ENCODE measurements around the gene NOXO1.

NOXO1 gene

GRCh38 chr16:2009791-2010510 is 28.7 kb upstream of the NOXO1 start, which contains the start of gene ZNF598:
Gene ZNF598, minus strand, starts transcription at chr16:2009821.
- DNase-seq, result peak; percentile 18 to 82

- no peak for DNase-seq
These were observed 28.0 kb upstream of the NOXO1 start for GRCh38 chr16:2009164-2009711.

GRCh38 chr16:2008631-2009163 is 27.4 kb upstream of the NOXO1 start:
- DNase-seq, result no peak

GRCh38 chr16:2008009-2008526 is 26.8 kb upstream of the NOXO1 start:
- no peak for DNase-seq

- no peak for DNase-seq
These were observed 26.0 kb upstream of the NOXO1 start for GRCh38 chr16:2007081-2007836.

GRCh38 chr16:2006317-2006716 is 25.0 kb upstream of the NOXO1 start:
- no peak for DNase-seq

GRCh38 chr16:2005646-2006045 is 24.4 kb upstream of the NOXO1 start:
- no peak for DNase-seq

- DNase-seq, result no peak
These were observed 23.7 kb upstream of the NOXO1 start for GRCh38 chr16:2004795-2005517.

- DNase-seq, result peak; percentile 65 to 93
These were observed 22.8 kb upstream of the NOXO1 start for GRCh38 chr16:2003827-2004641.

- DNase-seq, result no peak
These were observed 22.1 kb upstream of the NOXO1 start for GRCh38 chr16:2003231-2003826.

GRCh38 chr16:2002406-2003230 is 21.3 kb upstream of the NOXO1 start:
- DNase-seq, result no peak

- DNase-seq, result no peak
These were observed 20.4 kb upstream of the NOXO1 start for GRCh38 chr16:2001456-2002355.

- no peak for DNase-seq
These were observed 19.8 kb upstream of the NOXO1 start for GRCh38 chr16:2001035-2001434.

GRCh38 chr16:1999866-2000514 is 18.7 kb upstream of the NOXO1 start:
- no peak for DNase-seq

- no peak for DNase-seq
These were observed 17.9 kb upstream of the NOXO1 start for GRCh38 chr16:1998852-1999801.

GRCh38 chr16:1998360-1998835 is 17.1 kb upstream of the NOXO1 start:
- DNase-seq, result no peak
